WTC11 (cell line): ENCODE results near the gene LAPTM5. TPM values are rescaled to one million over a fixed set of nuclear protein-coding genes. Genes with fewer than 3 reads are reported as not detected.

Experiments
- ATAC-seq: fragments of 200-7000 bp; cut with Tn5 transposase; 2 replicates; pipeline ENCODE4 v1.10.0; 2021; ENCODE audit warnings: mild to moderate bottlenecking, moderate library complexity
- CTCF ChIA-PET: fragments of 300-600 bp; sonication (Branson Sonifier 250); formaldehyde crosslinking; loops from one replicate; lab custom pipeline; 2021; ENCODE audit warnings: antibody characterized with exemption; lab: Charles Lee
- POLR2A ChIA-PET: fragments of 350-600 bp; sonication (Branson Sonifier 250); formaldehyde crosslinking; loops from one replicate; lab custom pipeline; 2021; ENCODE audit warnings: antibody characterized with exemption; lab: Charles Lee
- DNase-seq: peaks from one replicate; pipeline ENCODE4 v3.0.0; 2021; ENCODE audit warnings: low spot score
- H3K27ac Mint-ChIP-seq: 2 replicates; pipeline ENCODE4 v1.8.0; 2021; ENCODE audit warnings: mixed read lengths
- H3K27me3 Mint-ChIP-seq: 2 replicates; pipeline ENCODE4 v1.8.0; 2021; ENCODE audit warnings: low read depth, mild to moderate bottlenecking, moderate library complexity, mixed read lengths
- H3K36me3 Mint-ChIP-seq: 2 replicates; pipeline ENCODE4 v1.8.0; 2021; ENCODE audit warnings: mixed read lengths
- H3K4me1 Mint-ChIP-seq: 2 replicates; pipeline ENCODE4 v1.8.0; 2022; ENCODE audit warnings: mixed read lengths
- H3K4me3 Mint-ChIP-seq: 2 replicates; pipeline ENCODE4 v1.8.0; 2021; ENCODE audit warnings: mild to moderate bottlenecking, moderate library complexity, mixed read lengths
- H3K9me3 Mint-ChIP-seq: 2 replicates; pipeline ENCODE4 v1.8.0; 2021; ENCODE audit warnings: mixed read lengths
- AFF4 ChIP-seq: sonication (generic); formaldehyde crosslinking; IDR thresholded peaks from 2 replicates; pipeline ENCODE4 v1.8.1; 2023; ENCODE audit warnings: mild to moderate bottlenecking, missing genetic modification reagents, borderline replicate concordance
- CREB1 ChIP-seq: sonication (generic); formaldehyde crosslinking; IDR thresholded peaks from 2 replicates; pipeline ENCODE4 v1.8.0; 2023; ENCODE audit warnings: mild to moderate bottlenecking, missing genetic modification reagents
- CREM ChIP-seq: sonication (generic); formaldehyde crosslinking; IDR thresholded peaks from 2 replicates; pipeline ENCODE4 v1.8.1; 2022; ENCODE audit warnings: mild to moderate bottlenecking, missing genetic modification reagents, moderate library complexity
- ELF4 ChIP-seq: sonication (generic); formaldehyde crosslinking; IDR thresholded peaks from 2 replicates; pipeline ENCODE4 v1.8.1; 2022; ENCODE audit warnings: low read depth, mild to moderate bottlenecking, moderate library complexity, missing genetic modification reagents
- FOXJ3 ChIP-seq: sonication (generic); formaldehyde crosslinking; IDR thresholded peaks from 2 replicates; pipeline ENCODE4 v1.9.0; 2021; ENCODE audit warnings: missing genetic modification reagents, mild to moderate bottlenecking, borderline replicate concordance
- FOXK1 ChIP-seq: sonication (generic); formaldehyde crosslinking; IDR thresholded peaks from 2 replicates; pipeline ENCODE4 v1.8.0; 2022; ENCODE audit warnings: mild to moderate bottlenecking, moderate library complexity, missing genetic modification reagents
- IRF2 ChIP-seq: sonication (generic); formaldehyde crosslinking; IDR thresholded peaks from 2 replicates; pipeline ENCODE4 v1.8.0; 2022; ENCODE audit warnings: low read depth, missing genetic modification reagents, borderline replicate concordance
- JUN ChIP-seq: sonication (generic); formaldehyde crosslinking; IDR thresholded peaks from 2 replicates; pipeline ENCODE4 v1.8.0; 2023; ENCODE audit warnings: mild to moderate bottlenecking, missing genetic modification reagents
- MLX ChIP-seq: sonication (generic); formaldehyde crosslinking; IDR thresholded peaks from 2 replicates; pipeline ENCODE4 v1.8.1; 2023; ENCODE audit warnings: mild to moderate bottlenecking, missing genetic modification reagents, moderate library complexity
- SMAD4 ChIP-seq: sonication (generic); formaldehyde crosslinking; IDR thresholded peaks from 2 replicates; pipeline ENCODE4 v1.8.0; 2022; ENCODE audit warnings: mild to moderate bottlenecking, missing genetic modification reagents
- STAT6 ChIP-seq: sonication (generic); formaldehyde crosslinking; conservative IDR thresholded peaks from 2 replicates; pipeline ENCODE4 v1.8.1; 2023; ENCODE audit warnings: mild to moderate bottlenecking, low read depth, missing genetic modification reagents, moderate library complexity
- TCF7 ChIP-seq: sonication (generic); formaldehyde crosslinking; IDR thresholded peaks from 2 replicates; pipeline ENCODE4 v1.8.0; 2022; ENCODE audit warnings: mild to moderate bottlenecking, low read depth, missing genetic modification reagents, moderate library complexity
- TEAD1 ChIP-seq: sonication (generic); formaldehyde crosslinking; IDR thresholded peaks from 2 replicates; pipeline ENCODE4 v1.8.0; 2022; ENCODE audit warnings: mild to moderate bottlenecking, missing genetic modification reagents
- ZNF121 ChIP-seq: sonication (generic); formaldehyde crosslinking; IDR thresholded peaks from 2 replicates; pipeline ENCODE4 v1.8.0; 2023; ENCODE audit warnings: missing genetic modification reagents
- ZNF138 ChIP-seq: sonication (generic); formaldehyde crosslinking; conservative IDR thresholded peaks from 2 replicates; pipeline ENCODE4 v1.8.1; 2022; ENCODE audit warnings: mild to moderate bottlenecking, moderate library complexity, missing genetic modification reagents
- ZNF396 ChIP-seq: fragments of 250-450 bp; sonication (Bioruptor Pico); IDR thresholded peaks from 2 replicates; pipeline ENCODE4 v1.8.0; 2021; ENCODE audit warnings: mild to moderate bottlenecking, moderate library complexity, borderline replicate concordance
- total RNA-seq: library from RNA; stranded (reverse); gene quantifications from 3 replicates; pipeline ENCODE4 v1.2.3, GENCODE V29; 2021
- TF ChIP-seq, protein P1 (sequence below): sonication (generic); formaldehyde crosslinking; IDR thresholded peaks from 2 replicates; pipeline ENCODE4 v1.8.1; 2022; ENCODE audit warnings: mild to moderate bottlenecking, moderate library complexity, missing genetic modification reagents
- TF ChIP-seq, protein P2 (sequence below): sonication (generic); formaldehyde crosslinking; IDR thresholded peaks from 2 replicates; pipeline ENCODE4 v1.8.0; 2022; ENCODE audit warnings: missing genetic modification reagents

The LAPTM5 gene
- total RNA-seq, 1 experiment from 2014 or later: 1.3 TPM

- ChIA-PET POLR2A (interaction anchor here (0.6 kb wide), 1 partner anchor 56 kb away, joined by 4 read pairs; no protein-coding TSS in a partner anchor), CTCF (interaction anchor here (0.6 to 4.3 kb wide), 9 partner anchors 9 to 1543 kb away, joined by 3 to 290 read pairs (median 29); partner anchors contain the start of gene MATN1)
- Mint-ChIP-seq H3K36me3 (no peaks in the 10 kb centered on the region), H3K4me1 (no peaks in the 10 kb centered on the region), H3K27me3 (peaks cover 7% of the 10 kb centered on the region; the same call in 1 of the 2 replicates), H3K27ac (no peak overlapping the region), H3K4me3 (no peak overlapping the region), H3K9me3 (no peaks in the 10 kb centered on the region)
- TF ChIP-seq FOXJ3 (CRISPR knock-in tag) (no peak), CREB1 (CRISPR knock-in tag) (no peak), CREM (CRISPR knock-in tag) (no peak), ZNF396 (CRISPR knock-in tag) (no peak), ELF4 (CRISPR knock-in tag) (no peak), AFF4 (no peak), ZNF138 (CRISPR knock-in tag) (no peak), TCF7 (CRISPR knock-in tag) (no peak), ZNF121 (CRISPR knock-in tag) (no peak), TEAD1 (CRISPR knock-in tag) (no peak), IRF2 (CRISPR knock-in tag) (no peak), FOXK1 (no peak), JUN (CRISPR knock-in tag) (no peak), STAT6 (CRISPR knock-in tag) (no peak), MLX (CRISPR knock-in tag) (no peak), SMAD4 (CRISPR knock-in tag) (no peak)
- TF ChIP-seq, protein P1, sequence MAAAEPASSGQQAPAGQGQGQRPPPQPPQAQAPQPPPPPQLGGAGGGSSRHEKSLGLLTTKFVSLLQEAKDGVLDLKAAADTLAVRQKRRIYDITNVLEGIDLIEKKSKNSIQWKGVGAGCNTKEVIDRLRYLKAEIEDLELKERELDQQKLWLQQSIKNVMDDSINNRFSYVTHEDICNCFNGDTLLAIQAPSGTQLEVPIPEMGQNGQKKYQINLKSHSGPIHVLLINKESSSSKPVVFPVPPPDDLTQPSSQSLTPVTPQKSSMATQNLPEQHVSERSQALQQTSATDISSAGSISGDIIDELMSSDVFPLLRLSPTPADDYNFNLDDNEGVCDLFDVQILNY (CRISPR knock-in tag): no peak
- TF ChIP-seq, protein P2, sequence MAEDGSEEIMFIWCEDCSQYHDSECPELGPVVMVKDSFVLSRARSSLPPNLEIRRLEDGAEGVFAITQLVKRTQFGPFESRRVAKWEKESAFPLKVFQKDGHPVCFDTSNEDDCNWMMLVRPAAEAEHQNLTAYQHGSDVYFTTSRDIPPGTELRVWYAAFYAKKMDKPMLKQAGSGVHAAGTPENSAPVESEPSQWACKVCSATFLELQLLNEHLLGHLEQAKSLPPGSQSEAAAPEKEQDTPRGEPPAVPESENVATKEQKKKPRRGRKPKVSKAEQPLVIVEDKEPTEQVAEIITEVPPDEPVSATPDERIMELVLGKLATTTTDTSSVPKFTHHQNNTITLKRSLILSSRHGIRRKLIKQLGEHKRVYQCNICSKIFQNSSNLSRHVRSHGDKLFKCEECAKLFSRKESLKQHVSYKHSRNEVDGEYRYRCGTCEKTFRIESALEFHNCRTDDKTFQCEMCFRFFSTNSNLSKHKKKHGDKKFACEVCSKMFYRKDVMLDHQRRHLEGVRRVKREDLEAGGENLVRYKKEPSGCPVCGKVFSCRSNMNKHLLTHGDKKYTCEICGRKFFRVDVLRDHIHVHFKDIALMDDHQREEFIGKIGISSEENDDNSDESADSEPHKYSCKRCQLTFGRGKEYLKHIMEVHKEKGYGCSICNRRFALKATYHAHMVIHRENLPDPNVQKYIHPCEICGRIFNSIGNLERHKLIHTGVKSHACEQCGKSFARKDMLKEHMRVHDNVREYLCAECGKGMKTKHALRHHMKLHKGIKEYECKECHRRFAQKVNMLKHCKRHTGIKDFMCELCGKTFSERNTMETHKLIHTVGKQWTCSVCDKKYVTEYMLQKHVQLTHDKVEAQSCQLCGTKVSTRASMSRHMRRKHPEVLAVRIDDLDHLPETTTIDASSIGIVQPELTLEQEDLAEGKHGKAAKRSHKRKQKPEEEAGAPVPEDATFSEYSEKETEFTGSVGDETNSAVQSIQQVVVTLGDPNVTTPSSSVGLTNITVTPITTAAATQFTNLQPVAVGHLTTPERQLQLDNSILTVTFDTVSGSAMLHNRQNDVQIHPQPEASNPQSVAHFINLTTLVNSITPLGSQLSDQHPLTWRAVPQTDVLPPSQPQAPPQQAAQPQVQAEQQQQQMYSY: no peak
- DNase-seq (no peak), ATAC-seq (no peak)
These were observed 19.7 kb upstream of the LAPTM5 start for GRCh38 chr1:30777060-30777903.
